GM18508 (cell line): ENCODE results near the gene SSC5D.

Experiments
- ATAC-seq: cut with Tn5 transposase; IDR thresholded peaks from one replicate; pipeline ENCODE4 v1.9.1; 2021; ENCODE audit warnings: moderate number of reproducible peaks; ENCODE audit not compliant: insufficient read depth, unreplicated experiment

SSC5D gene

DNA sequence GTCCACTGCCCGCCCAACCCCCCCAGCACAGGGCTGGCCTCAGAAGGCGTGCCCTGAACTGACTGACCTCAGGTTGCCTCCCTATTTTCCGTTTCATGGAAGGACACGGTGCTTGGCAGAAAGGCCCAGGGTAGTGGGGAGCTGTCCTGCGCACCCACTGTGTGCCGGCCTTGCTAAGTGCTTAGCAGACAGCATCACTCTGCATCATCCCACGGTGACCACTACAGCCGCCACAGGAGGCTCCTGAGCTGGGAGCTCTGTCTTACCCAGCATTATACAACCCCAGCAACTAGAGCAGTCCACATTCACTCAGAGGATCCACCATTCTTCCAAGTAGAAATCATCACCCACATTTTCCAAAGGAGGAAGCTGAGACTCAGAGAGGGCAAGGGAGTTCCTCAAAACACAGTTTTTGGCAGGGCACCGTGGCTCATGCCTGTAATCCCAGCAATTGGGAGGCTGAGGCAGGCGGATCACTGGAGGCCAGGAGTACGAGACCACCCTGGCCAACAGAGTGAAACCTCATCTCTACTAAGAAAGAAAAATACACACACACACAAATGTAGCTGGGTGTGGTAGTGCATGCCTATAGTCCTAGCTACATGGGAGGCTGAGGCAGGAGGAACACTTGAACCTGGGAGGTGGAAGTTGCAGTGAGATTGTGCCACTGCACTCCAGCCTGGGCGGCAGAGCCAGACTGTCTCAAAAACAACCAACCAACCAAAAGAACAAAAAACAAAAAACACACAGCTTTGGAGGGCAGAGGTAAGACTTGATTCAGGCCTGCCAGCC is 47.1 kb downstream of the SSC5D start:
- ATAC-seq: no peak

DNA sequence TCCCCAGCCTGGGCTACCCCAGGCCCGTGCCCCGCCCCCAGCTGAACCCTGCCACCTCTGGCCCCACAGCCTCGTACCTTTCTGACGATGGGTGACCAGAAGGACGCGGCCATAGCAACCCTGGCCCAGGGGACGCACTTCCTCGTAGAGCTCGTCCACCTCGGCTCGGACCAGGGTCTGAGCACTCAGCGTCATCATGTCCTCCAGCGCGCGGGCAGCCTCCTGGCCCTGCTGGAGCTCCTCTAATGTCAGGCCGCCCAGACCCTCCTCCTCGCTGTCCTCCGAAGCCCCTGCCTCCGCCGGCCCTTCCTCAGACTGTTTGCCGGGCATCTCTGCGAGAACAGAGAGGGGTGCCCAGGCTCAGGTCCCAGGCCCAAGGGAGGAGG is 47.7 kb downstream of the SSC5D start:
- no peak for ATAC-seq

DNA sequence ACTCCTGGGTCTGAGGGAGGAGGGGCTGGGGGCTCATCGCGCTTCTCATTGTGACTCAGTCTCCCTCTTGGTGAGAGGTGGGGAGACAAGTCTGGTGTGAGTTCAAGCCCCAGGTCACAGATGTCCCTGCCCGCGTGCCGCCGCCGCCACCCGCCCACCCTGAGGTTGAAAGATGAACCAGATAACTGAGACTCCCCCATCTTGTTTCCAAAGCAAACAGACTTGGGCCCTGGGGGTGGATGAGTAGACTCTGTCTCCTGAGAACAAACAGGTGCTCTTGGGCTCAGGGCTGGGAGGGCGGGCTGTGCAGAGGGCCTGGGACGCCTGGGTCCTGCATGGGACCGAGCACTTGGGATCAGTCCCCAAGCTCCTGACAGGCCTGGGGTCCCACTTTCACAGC is 48.1 kb downstream of the SSC5D start:
- no peak for ATAC-seq

DNA sequence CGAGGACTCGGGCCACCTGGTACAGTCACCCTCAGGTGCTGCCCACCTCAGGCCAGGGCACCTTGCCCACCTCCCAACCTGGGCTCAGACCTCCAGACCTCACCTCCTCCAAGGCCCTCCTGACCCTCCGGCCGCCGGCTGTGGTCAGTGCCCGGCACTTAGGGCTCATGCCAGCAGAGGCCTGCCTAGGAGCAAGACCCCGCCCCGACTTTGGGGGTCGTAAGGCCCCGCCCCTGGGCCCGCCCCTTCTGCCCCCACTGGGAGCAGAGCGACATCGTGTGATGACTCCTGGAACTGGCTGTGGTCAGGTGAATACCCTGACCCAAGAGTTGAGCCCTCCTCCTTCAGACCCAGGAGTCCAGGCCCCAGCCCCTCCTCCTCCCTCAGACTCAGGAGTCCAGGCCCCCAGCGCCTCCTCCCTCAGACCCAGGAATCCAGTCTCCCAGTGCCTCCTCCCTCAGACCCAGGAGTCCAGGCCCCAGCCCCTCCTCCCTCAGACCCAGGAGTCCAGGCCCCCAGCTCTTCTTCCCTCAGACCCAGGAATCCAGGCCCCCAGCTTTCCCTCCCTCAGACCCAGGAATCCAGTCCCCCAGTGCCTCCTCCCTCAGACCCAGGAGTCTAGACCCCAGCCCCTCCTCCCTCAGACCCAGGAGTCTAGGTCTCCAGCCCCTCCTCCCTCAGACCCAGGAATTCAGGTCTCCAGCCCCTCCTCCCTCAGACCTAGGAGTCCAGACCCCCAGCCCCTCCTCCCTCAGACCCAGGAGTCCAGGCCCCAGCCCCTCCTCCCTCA is 48.9 kb downstream of the SSC5D start, which contains the start of gene SBK2:
Gene SBK2, minus strand, starts transcription at position 183 of the 790 bp plus-strand sequence. CDS start 839 bp downstream, outside the sequence.
- no peak for ATAC-seq

DNA sequence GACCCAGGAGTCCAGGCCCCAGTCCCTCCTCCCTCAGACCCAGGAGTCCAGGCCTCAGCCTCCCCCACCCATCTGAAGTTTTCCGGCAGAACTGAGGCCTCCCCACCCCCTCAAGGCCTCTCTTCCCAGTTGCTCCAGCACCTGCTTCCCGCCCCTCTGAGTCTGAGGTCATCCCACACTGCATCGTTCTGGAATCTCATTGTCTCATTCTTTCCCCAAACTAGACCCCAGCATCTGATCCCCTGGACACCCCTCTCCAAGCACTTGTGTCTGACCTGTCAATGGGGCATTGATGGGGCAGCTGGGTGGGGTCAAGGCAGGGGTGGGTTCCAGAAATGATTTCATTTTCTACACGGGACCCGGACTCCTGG is 49.5 kb downstream of the SSC5D start:
- ATAC-seq: no peak

DNA sequence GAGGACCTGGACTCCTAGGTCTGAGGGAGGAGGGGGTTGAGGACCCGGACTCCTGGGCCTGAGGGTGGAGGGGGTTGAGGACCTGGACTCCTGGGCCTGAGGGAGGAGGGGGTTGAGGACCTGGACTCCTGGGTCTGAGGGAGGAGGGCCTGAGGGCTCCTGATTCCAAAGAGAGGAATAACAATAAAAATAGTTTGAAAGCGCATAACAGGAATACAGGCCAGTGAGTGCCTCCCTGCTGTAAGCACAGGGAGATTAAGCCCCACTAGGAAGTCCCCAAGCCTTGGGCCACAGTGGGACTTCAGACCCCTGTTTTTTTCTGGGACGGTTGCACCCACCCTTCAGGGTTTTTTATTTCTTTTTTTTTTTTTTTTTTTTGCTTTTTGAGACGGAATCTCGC is 49.9 kb downstream of the SSC5D start:
- no peak for ATAC-seq

DNA sequence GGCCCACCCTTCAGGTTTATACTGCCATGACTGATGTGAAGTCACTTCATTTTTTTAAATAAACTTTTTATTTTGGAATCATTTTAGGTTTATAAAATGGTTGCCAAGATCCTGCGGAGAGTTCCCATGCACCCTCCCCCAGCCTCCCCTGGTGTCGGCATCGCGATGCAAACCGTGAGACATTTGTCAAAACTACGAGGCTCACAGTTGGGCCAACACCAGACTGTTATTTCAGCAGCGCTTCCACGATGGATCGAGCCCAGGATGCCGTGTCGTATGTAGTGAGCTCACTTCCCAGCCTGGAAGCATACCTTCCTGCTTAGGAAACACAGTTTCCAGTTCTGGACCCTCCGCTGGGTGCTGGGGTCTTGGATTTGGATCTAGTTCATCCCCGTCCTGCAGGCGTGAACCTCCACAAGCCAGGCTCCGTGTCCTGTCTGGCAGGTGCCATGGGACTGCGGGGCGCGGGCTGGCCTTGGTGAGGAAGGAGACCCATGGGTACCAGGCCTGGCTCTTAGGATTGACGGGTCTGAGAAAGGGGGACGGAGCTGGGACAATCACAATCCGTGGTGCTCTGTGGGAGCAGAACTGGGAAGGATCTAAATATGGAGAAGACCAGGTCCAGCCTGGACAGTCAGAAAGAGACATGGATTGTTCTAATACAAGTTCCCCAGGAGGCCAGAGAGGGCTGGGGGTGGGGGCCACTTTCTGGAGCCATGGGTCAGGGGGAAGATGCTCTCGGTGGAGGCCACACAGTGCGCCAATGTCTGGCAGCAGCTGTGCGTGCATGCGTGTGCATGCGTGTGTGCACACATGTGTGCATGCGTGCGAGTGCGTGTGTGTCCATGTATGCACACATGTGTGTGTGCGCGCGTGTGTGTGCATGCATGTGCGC is 51.1 kb downstream of the SSC5D start:
- no peak for ATAC-seq

DNA sequence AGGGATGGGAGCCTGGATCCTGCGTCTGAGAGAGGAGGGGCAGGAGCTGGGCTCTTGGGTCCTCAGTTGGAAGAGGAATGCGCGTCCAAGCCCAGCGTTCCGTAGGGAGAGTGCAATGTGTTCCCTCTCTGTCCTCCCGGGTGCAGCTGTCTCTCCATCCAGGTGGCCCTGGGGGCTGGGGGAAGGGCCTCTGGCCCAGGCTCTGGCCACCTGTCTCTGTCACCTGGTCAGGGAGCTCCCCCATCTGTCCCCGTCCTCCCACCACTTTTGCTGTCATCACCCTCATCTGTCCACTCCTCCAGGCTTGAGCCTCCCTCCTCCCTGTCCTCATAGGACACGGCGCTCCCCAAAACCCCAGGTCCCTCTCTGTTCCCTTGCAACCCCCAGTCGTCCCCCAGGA is 52.4 kb downstream of the SSC5D start:
- no peak for ATAC-seq

DNA sequence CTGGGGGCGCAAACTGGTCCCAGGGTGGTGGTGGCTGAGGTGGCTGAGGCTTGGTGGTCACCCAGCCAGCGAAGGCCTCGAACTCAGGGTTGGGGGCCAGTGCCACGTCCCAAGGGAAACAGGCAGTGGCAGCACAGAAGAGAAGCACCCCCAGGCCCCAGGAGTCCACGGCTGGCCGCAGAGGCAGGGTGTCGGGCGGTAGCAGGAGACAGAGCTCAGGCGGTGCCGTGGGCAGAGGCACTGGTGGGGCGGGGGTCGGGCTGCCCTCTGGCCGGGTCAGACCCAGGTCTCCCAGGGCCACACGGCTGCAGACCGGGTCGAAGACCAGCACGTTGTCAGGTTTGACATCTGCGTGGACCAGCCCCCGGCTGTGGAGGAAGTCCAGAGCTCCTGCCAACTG is 52.9 kb downstream of the SSC5D start:
- ATAC-seq: no peak

DNA sequence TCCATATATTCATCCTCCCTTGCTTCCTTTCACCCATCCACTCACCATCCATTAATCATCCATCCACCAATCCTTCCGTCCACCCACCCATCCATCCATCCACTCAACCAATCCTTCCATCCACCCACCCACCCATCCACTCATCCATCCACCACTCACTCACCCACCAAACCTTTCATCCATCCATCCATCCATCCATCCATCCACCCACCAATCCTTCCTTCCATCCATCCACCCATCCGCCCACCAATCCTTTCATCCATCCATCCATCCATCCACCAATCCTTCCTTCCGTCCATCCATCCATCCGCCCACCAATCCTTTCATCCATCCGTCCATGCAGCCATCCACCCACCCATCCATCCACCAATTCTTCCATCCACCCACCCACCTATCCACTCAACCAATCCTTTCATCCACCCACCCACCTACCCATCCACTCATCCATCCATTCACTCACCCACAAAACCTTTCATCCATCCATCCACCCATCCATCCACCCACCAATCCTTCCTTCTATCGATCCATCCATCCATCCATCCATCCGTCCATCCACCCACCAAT is 54.1 kb downstream of the SSC5D start:
- no peak for ATAC-seq

DNA sequence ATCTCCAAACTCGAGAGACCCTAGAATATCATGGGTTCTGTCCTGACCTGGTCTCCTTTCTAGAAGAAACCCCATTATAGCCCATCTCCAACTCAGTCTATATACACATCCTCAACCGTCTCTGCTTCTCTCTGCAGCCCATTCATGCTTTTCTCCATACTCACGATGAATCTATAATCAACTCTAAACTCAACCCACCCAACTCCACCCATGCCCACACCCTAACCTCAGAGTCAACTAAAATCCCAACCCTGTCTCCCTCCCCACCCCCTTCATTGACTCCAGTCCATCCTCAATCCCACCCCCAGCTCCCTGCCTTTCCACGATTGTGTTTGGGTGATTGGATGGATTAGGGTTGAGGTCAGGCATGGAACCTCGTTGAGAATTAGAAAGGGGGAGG is 55.3 kb downstream of the SSC5D start:
- no peak for ATAC-seq

DNA sequence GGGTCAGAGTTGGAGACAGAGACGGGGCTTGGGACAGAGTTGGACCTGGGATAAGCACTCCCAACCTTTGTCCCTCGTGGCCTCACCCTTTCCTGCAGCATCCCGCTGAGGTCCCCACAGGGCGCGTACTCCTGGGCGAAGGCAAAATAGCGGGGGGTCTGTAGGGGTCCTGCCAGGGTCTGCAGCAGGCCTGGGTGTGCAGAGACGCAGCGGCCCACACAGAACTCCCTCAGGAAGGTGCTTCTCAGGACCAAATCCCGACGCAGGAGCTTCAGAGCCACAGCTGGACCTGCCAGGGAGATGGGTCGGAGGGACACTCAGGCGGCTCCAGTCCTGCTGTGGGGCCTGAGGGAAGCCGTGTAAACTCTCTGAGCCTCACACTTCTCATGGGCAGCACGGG is 55.8 kb downstream of the SSC5D start:
- no peak for ATAC-seq

DNA sequence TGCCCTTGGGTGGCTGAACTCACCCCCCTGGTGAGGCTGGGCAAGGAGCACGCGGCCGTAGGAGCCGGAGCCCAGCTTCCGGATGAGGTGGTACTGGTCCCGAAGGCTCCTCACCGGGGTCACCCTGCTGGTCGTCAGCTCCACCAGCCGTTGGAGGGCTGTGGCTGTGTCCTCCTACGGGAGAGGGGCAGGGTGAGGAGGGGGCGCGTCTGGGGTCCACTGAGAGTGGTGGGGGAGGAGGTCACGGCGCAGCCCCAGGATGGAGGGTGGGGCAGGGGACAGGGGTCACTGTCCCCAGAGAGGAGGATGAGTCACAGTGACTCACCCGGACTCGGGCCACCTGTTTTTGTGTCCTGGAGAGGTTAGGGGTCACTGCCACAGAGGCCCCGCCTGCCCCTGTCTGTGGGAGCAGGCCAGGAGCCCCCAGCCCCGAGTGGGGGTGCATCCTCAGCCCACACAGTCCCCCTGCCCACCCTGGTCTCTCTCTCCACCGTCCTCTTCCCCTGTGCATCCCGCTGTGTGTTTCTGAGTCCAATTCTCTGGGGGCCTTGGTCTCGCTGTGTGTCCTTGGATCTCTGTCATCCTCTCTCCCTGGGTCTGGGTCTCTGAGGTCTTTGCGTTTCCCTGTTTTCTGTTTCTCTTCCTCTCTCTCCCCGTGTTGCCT is 56.7 kb downstream of the SSC5D start:
- ATAC-seq: no peak

DNA sequence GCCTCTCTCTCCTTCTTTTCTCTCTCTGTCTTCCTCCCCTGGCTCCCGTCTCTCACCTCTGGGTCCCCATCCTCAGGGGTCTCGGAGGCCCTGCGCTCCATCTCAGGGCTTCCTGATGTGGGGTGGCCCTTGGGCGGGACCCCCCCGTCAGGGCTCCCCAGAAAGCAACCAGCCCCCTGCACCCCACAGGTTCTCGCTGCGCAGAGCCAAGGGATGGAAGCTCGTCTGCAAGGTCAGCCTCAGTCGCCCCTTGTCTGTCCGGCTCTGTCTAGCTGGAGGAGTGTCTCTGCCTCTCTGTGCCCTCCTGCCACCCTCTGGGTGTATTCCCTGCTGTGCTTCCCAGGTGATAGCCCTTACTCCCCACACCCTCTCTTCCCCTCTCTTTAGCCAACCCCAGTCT is 57.2 kb downstream of the SSC5D start, which contains the start of gene SBK3:
Gene SBK3, minus strand, starts transcription at position 101 of the 400 bp plus-strand sequence. Its CDS starts 0 bp downstream, at position 101.
- no peak for ATAC-seq

DNA sequence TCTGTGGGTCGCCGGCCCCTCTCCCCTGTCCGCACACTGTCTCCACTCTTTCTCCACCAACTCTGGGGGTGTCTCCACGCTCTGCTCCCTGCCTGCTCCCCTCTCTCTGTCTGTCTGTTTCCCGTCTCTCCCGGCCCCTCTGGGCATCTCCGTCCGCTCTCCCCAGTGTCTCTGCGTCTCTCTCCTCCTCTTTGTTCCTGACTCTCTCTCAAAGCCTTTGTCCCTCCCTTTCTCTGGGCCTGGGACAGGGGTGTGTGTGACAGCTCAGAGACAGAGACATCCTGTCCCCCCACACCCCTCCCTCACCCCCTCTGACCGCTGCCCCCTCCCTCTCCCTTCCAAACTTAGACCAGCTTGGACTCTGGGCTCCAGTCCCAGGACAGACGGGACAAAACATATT is 57.8 kb downstream of the SSC5D start:
- no peak for ATAC-seq

DNA sequence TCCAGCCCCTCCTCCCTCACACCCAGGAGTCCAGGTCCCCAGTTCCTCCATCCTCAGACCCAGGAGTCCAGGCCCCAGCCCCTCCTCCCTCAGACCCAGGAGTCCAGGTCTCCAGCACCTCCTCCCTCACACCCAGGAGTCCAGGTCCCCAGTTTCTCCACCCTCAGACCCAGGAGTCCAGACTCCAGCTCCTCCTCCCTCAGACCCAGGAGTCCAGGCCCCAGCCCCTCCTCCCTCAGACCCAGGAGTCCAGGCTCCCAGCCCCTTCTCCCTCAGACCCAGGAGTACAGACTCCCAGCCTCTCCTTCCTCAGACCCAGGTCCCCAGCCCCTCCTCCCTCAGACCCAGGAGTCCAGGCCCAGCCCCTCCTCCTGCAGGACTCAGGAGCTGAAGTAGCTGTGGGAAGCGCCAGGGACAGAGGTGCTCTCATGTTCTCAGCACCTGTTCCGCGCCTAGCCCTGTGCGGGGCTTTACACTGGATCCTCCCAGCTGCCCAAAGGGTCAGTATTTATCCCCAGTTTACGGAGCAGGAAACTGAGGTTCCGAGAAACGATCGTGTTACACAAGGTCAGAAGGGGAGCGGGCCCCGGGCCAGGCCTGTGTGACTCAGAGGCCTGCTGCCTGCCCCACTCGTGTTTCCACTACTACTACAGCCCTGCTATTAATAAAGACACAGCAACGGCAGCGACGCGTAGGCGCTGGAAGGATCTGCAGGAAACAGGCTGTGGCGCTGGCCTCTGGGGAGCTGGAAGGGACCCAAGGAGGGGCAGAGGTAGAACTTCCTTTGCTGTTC is 58.8 kb downstream of the SSC5D start:
- ATAC-seq: no peak

DNA sequence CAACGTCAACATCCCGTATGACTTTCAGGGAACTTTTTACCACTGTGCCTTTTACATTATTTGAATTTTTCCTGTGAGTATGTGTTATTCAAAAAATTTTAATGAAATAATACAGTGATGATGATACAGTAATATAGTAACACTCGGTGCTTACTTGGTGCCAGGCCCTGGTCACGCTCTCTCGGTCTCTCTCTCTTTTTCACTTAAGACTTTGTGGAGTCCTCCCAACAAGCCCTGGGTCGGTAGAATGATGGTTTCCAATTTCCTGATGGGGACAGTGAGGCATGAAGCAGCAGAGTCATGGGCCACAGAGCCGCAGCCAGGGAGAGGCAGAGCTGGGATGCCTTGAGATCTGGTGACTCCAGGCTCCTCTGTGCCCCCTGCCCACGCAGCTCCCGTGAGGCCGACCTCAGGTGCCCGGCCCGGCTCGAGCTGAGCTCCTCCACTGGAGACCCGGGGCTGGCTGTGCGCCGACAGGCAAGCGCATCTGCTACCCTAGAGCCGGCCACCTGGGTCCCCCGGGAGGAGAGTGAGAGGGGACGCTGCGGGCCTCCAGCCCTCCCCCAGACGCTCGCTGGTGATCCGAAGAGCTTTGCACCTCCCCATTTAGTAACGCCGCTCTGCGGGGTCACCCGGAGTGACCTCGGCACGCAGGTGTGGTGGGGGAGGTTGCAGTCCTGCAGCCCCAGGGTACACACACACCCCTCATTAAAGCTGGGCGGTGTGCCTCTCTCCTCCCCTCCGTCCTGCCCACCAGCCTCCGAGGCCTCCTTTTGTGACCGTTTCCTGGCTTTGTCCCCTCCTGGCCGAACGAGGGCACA is 61.5 kb downstream of the SSC5D start:
- no peak for ATAC-seq

DNA sequence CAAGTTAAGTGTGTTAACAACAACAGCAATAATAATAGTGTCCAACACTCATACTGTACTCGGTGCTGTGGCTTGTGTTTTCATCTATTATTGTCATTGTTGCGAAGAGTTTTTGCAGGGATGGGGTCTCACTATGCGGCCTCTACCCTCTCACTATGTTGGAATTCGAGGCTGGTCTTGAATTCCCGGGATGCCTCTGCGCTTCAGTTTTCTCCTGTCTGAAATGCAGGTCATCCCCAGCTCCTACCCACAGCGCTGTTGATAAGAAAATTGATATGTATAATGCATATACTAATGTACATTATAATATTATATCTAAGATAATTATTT is 62.0 kb downstream of the SSC5D start:
- no peak for ATAC-seq
